ENCODE data around the gene MANSC1.
A peak's percentile ranks its signal among the peaks of the same experiment; 100 is the strongest.

MANSC1 gene

GRCh38 chr12:12393171-12393570 is 43.1 kb upstream of the MANSC1 start:
- DNase-seq = no peak
- no peak for TF ChIP-seq CTCF (IDR thresholded peaks at IDR 0.05)
- Mint-ChIP-seq H3K36me3 (ENCODE audit: low read depth) (peaks cover 7% of the 10 kb centered on the region), H3K27me3 (ENCODE audit: low read depth, poor library complexity) (peaks cover 2% of the 10 kb centered on the region), H3K4me1 (peaks cover 20% of the 10 kb centered on the region), H3K4me3 (no peak overlapping the region), H3K27ac (no peak overlapping the region), H3K9me3 (peaks cover 3% of the 10 kb centered on the region)

DNA sequence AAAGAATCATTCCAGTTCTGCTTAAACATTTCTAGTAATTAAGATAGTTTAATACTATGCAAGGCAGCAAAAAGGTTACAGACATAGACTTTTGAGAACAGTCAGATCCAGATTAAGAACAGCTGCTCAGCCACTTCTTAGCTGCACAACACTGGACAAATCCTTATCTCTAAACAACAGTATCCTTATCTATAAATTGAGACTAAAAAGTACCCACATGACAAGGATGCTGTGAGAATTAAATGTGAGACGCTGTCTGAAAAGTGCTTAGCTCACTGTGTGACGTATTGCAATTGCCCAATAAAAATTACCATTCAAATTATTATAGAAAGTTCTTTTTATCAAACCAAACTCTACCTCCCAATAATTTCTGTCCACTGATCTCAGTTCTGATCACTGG is 42.4 kb upstream of the MANSC1 start:
- no peak for DNase-seq
- peaks cover 12% of the 10 kb centered on the region for H3K4me1 Mint-ChIP-seq

GRCh38 chr12:12387501-12387900 is 37.5 kb upstream of the MANSC1 start:
- Mint-ChIP-seq H3K4me1 (peaks cover 10% of the 10 kb centered on the region), H3K27ac (no peak overlapping the region), H3K4me3 (no peak overlapping the region), H3K27me3 (ENCODE audit: low read depth, poor library complexity) (no peaks in the 10 kb centered on the region), H3K36me3 (ENCODE audit: low read depth) (peaks cover 28% of the 10 kb centered on the region), H3K9me3 (peaks cover 12% of the 10 kb centered on the region)
- DNase-seq = no peak
- no peak for TF ChIP-seq CTCF (IDR thresholded peaks at IDR 0.05)

More for the DNA sequence above, 42.4 kb upstream of the MANSC1 start:
- no peak for TF ChIP-seq CTCF (IDR thresholded peaks at IDR 0.05)
- Mint-ChIP-seq H3K9me3 (peaks cover 3% of the 10 kb centered on the region), H3K27ac (no peak overlapping the region), H3K36me3 (ENCODE audit: low read depth) (peaks cover 7% of the 10 kb centered on the region), H3K4me3 (no peak overlapping the region), H3K27me3 (ENCODE audit: low read depth, poor library complexity) (peaks cover 2% of the 10 kb centered on the region)

- H3K27me3 Mint-ChIP-seq (ENCODE audit: low read depth, poor library complexity) = no peaks in the 10 kb centered on the region
- H3K27ac Mint-ChIP-seq = peak overlapping the region; percentile 40
- H3K4me3 Mint-ChIP-seq = no peak overlapping the region
- TF ChIP-seq CTCF (IDR thresholded peaks at IDR 0.05) = no peak
- H3K4me1 Mint-ChIP-seq = peaks cover 10% of the 10 kb centered on the region
- DNase-seq = peak; percentile 7
- peaks cover 15% of the 10 kb centered on the region for H3K9me3 Mint-ChIP-seq
- H3K36me3 Mint-ChIP-seq (ENCODE audit: low read depth) = peaks cover 35% of the 10 kb centered on the region
Measured at GRCh38 chr12:12384571-12385340, 34.7 kb upstream of the MANSC1 start.

DNA sequence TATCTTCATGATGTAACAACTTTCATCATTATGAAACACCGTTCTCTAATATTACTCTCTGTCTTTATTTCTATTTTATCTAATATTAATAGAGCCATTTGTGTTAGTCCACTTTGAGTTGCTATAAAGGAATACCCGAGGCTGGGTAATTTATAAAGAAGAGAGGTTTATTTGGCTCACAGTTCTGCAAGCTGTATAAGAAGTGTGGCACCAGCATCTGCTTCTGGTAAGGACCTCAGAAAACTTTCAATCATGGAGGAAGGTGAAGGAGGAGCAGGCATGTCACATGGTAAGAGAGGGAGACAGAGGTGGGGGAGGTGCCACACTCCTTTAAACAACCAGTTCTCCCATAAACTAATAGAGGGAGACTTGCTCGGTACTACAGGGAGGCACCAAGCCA is 31.9 kb upstream of the MANSC1 start:
- H3K36me3 Mint-ChIP-seq (ENCODE audit: low read depth) = peaks cover 33% of the 10 kb centered on the region
- H3K9me3 Mint-ChIP-seq = peaks cover 14% of the 10 kb centered on the region
- H3K4me1 Mint-ChIP-seq = peaks cover 10% of the 10 kb centered on the region
- H3K27me3 Mint-ChIP-seq (ENCODE audit: low read depth, poor library complexity) = no peaks in the 10 kb centered on the region
- no peak overlapping the region for H3K27ac Mint-ChIP-seq
- no peak overlapping the region for H3K4me3 Mint-ChIP-seq
- no peak for DNase-seq
- TF ChIP-seq CTCF (IDR thresholded peaks at IDR 0.05) = no peak

Measured in nephron progenitor cell (in vitro differentiated cells).